ENCODE data around the gene TRAF2.
"Not testable (repeated sequence)": the region's sequence is repeated elsewhere in the genome, so short reads cannot be mapped to it uniquely, and the experiment has no call there.

TRAF2 gene

DNA sequence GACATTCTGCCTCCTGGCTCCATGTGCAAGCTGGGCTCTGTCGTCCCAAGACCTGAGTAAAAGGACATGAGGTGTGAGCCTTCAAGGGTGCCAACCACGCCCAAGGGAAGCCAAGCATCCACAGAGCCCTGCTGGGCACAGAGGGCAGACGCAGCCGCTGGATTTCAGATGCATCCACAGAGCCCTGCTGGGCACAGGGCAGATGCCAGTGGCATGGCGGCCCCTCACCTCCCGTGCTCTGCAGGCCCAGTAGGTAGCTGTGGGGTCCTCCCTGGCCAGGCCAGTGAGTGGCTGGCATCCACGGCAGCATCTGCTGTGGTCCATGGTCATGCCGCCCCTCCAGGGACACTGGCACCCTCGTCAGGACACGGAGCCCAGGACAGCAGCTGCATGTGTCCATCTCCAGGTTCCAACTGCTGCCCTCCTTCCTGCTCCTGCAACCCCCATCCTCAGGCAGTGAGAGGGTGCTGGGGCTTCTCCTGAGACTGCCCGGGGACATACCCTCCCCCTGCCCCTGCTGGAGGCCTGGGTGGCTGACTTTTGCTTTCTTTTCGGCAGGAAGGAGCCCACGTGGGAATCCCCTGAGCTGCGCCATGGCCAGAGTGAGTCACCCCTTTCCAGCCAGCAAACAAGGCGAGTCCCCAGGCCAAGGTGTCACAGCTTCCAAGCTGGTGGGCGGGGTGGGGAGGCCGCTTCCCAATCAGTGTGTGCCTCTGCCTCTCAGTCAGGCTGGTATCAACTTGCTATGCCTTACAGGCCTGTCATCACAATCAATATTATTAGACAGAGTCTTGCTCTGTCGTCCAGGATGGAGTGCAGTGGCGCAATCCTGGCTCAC is 4.0 kb upstream of the TRAF2 start:
- DNase-seq (ENCODE audit: low read depth): no peak

DNA sequence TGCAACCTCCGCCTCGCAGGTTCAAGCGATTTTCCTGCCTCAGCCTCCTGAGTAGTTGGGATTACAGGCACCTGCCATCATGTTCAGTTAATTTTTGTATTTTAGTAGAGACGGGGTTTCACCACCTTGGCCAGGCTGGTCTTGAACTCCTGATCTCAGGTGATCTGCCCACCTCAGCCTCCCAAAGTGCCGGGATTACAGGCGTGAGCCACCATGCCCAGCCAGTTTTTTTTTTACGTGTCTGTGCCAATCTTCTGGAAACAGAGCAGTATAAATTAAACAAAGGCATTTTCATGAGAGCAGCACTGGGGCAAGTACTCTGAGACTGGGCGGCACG is 3.4 kb upstream of the TRAF2 start:
- DNase-seq (ENCODE audit: low read depth): not testable (repeated sequence)

DNA sequence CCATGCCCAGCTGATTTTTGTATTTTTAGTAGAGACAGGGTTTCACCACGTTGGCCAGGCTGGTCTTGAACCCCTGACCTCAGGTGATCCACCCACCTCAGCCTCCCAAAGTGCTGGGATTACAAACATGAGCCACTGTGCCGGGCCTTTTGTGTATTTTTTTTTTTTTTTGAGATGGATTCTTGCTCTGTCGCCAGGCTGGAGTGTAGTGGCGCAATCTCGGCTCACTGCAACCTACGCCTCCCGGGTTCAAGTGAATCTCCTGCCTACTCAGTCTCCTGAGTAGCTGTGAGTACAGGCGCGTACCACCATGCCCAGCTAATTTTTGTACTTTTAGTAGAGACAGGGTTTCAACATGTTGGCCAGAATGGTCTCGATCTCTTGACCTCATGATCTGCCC is 2.6 kb upstream of the TRAF2 start:
- DNase-seq (ENCODE audit: low read depth): not testable (repeated sequence)

DNA sequence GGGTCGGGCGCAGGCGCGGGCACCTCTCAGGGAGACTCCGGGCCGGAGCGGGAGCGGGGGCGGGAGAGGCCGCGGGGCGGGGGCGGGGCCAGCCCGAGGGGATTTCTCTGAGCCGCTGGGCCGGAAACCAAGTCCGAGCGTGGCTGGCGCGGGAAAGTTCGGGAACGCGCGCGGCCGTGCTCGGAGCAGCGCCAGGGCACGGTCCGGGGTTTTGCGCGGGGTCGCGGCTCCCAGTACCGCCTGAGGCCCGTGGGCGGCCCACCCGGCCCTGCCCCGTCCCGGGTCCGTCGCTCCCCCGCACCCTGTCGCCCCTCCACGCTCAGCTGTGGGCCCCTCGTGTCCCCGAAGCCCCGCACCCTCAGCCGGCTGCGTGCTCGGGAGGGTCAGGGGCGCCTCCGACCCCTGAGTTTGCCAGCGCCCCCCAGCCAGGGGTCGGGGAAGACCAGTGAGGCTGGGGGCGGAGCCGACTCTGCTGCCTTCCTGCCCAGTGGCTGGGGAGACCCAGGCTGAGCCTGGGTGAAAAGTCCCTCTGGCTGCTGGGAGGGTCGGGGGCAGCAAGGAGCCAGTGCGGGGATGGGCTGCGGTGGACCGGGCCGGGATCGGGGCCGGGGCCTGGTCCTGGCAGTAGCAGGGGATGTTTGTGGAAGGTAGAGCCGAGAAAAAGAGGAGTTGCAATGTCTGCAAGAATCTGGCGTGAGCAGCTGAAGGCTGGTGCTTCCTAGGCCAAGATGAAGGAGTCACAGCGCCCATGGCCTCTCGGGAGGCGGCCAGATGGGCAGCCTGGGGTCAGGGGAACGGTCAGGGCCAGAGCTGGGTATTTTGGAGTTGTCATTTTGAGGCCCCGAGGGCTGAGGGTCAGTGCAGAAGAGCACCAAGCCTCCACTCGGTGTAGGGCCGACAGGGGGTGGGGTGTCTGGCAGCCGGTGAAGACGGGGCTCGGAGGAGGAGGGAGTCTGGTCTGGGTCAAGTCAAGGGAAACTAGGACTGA is 588 bp downstream of the TRAF2 start:
- DNase-seq (ENCODE audit: low read depth): no peak

DNA sequence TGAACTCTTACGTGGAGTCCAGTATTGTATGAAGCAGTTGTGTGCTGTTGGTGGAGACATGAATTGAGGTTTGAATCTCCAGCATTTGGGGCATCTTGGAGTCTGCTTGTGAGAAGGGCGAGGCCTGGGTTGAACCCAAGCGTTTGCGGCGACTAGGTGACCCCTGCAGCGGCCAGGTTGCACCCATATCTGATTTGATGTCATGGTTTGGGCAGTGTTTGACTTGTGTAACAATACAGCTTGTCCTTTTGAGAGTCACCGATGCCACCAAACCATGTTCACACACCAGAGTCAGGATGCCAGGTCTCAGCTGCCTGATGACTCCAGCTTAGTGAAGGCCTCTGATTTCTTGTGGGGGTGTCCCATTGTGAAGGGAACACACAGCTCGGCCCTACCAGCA is 2.1 kb downstream of the TRAF2 start:
- no peak for DNase-seq (ENCODE audit: low read depth)

DNA sequence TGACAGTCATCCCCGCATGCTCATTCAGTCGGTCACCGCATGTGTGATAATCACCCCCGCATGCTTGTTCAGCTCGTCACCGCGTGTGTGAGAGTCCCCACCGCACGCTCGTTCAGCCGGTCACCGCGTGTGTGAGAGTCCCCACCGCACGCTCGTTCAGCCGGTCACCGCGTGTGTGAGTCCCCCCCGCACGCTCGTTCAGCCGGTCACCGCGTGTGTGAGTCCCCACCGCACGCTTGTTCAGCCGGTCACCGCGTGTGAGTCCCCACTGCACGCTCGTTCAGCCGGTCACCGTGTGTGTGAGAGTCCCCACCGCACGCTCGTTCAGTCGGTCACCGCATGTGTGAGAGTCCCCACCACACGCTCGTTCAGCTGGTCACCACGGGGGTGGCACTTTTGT is 3.5 kb downstream of the TRAF2 start:
- no peak for DNase-seq (ENCODE audit: low read depth)

DNA sequence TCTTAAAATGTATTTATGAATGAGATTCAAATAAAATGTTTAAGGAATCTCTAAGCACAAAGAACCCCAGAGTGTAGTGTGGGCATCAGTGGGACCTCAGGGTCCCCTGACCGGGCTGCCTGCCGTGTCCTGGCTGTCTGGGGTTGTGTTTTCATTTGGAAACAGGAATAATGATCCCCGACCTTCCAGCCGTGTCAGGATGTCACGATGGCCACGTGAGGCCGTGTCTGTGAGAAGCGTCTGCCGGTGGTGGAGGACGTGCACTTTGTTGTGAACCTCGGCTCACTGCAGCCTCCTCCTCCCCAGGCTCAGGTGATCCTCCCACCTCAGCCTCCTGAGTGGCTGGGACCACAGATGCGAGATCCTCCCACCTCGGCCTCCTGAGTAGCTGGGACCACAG is 4.3 kb downstream of the TRAF2 start:
- DNase-seq (ENCODE audit: low read depth): no peak

DNA sequence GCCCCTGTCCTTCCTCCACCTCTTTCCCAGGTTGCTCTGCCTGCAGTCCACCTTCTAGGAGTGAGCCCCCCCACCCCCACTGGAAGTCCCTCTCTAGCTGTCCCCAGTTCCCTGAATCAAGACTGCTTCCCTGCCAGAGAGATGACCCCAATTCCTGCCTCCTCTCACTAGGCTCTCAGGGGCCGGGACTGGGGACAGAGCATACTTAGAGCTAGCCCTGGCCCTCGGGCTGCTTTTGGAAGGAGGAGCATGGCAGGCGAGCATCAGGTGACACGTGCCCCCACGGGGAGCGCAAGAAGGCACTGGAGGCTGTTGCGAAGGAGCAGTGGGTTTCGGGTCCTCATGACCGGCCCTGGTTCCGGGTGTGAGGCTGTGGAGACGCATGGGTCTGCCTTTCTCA is 9.7 kb downstream of the TRAF2 start:
- no peak for DNase-seq (ENCODE audit: low read depth)

DNA sequence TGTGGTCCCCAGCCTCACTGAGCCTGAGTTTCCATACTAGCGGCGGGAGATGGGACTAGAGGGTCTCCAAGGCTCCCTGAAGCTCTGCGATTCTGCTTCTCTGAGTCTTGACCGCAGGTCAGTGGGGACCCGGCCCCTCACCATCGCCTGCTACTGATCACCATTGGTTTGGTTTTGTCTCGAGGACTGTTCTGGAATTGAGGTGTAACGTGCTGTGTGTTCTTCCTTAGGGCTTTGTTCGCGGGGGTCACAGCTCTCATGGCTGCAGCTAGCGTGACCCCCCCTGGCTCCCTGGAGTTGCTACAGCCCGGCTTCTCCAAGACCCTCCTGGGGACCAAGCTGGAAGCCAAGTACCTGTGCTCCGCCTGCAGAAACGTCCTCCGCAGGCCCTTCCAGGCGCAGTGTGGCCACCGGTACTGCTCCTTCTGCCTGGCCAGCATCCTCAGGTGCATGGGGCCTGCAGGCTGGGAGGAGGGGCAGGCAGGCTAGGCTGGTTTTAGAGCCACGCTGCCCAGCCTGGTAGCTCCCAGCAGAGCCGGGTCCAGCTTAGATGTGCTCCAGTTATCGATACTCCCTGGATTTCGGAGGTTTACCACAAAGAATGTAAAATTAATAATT is 12.3 kb downstream of the TRAF2 start:
- no peak for DNase-seq (ENCODE audit: low read depth)

DNA sequence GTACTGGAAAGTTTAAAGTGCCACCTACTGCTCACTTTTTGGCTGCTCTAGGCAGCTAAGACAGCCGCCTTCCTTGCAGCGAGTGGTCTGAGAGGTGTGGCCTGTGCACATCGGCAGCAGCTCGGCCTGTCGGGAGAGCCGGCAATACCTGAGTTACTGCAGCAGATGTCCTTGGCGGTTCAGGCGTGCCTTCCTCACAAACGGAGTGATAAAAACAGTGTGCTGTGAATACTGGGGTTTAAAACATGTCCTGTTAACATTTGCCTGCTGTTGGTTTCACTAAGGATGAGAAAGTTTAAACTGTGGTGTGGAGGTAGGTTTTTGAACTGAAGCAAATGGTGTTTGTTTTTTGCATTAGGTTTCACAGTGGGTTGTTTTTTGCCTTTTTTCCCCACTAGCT is 12.9 kb downstream of the TRAF2 start:
- DNase-seq (ENCODE audit: low read depth): no peak

DNA sequence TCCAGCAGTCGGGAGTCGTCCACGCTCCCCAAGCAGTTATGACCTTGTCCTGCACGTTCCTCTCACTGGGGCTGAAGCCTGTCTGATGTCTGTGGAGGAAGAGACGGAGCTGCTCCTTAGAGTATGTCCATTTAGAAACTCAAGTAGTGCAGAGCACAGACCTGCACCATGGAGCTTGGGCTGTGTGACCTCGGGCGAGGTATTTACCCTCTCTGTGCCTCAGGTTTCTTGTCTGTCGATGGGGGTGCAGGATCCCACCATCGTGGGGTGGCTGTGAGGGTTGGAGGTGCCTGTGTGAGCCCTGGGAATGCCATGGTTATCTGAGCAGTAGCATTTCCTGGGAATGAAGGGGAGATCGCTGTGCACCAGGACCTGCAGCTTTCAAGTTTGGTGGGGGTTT is 14.2 kb downstream of the TRAF2 start:
- DNase-seq (ENCODE audit: low read depth): no peak

DNA sequence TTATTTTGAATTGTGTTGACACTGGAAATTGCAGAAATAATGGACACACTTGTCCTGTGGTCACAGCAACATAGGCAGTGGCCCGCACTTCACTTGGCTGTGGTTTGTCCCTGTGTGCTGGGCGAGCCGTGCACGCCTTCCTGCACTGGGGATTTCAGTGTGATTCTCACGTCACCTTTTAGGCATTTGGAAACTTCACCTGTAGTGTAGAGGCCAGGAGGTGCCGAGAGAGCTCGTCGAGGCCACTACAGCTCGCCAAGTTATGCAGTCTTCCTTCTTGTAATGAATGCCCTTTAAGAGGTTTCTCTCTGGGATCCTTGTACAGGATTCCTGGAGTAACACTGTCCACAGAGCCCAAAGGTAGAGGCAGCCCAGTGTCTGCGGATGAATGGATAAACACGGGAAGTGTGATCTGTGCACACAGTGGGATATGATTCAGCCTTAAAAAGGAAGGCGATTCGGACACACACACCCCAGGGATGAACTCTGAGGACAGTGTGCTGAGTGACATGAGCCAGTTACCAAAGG is 14.7 kb downstream of the TRAF2 start:
- no peak for DNase-seq (ENCODE audit: low read depth)

DNA sequence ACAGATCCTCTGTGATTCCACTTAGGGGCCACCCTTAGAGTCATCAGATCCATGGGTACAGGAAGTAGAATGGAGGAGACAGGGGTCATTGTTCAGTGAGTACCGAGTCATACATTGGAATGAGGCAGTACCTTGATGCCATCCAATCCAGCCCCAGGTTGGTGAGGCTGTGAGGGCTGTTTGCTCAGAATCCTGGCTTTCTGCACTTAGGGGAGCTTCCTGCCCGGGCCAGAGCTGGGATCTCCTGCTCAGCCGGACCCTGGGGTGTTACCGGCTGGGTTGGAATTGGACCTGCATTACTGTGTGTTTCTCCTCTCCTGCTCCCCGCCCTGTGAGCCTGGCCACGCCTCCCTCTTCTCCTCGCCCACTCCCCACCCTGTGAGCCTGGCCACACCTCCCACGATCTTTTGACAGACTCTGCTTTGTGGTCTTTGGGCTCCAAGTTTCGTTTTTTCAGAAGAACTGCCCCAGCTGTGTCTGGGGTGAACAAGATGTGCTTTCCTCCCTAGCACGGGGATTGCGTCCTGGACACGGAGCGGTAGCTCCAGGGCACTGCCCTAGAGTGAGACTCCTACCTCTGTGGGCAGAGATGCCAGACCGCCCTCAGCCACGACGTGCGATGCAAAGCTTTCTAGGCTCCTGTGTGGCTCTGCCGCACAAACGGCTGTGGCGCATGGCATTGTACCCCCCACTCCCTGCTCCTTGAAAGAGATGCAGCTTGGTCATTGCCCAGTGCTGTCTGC is 15.4 kb downstream of the TRAF2 start:
- DNase-seq (ENCODE audit: low read depth): no peak

DNA sequence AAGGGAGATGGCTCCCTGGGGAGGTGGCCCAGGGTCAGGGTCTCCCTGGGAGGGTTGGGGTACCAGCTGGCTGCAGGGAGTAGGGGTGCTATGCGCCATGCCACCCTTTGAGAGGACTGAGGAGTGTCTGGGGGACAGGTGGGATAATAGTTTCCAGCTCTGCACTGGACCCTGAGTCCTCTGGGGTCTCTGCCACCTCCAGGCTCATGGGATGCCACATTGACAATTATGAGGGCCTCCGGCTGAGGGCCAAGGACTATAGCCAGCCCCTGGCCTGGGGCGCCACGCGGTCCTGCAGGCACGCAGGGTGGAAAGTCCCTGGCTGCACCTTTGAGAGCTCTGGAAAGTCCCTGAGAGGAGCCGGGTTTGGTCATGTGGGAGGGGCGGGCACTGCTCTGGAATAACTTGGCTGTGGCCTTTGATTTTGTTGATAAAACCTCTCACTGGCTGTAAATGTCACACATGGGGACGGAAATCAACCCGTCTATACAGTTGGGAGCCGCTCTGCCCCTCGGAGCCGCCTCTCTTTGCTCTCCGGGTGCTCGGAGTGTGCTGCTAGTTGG is 16.0 kb downstream of the TRAF2 start:
- DNase-seq (ENCODE audit: low read depth): no peak

DNA sequence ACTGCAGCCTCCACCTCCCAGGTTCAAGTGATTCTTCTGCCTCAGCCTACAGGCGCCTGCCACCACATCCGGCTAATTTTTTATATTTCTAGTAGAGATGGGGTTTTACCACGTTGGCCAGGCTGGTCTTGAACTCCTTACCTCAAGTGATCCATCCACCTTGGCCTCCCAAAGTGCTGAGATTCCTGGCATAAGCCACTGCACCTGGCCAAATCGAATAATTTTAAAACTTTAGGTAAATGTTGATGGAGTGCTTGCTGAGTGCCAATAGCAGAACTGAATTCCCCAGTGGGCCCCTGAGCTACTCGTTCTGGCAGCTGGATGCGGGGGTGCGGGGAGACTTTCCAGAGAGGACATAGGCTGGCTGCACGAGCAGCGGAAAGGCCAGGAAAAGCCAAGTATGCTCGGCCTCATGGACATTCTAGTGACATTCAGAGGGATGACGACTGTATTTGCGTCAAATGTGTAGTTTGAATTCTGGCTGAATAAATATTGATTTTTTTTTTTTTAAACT is 16.8 kb downstream of the TRAF2 start:
- DNase-seq (ENCODE audit: low read depth): no peak

DNA sequence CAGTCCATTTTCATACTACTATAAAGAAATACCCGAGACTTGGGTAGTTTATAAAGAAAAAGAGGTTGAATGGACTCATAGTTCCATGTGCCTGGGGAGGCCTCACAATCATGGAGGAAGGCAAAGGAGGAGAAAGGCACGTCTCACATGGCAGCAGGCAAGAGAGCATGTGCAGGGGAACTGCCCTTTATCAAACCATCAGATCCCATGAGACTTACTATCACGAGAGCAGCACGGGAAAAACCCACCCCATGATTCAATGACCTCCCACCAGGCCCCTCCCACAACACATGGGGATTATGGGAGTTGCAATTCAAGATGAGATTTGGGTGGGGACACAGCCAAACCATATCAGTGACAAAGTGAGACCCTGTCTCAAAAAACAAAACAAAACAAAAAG is 19.9 kb downstream of the TRAF2 start:
- DNase-seq (ENCODE audit: low read depth): no peak

DNA sequence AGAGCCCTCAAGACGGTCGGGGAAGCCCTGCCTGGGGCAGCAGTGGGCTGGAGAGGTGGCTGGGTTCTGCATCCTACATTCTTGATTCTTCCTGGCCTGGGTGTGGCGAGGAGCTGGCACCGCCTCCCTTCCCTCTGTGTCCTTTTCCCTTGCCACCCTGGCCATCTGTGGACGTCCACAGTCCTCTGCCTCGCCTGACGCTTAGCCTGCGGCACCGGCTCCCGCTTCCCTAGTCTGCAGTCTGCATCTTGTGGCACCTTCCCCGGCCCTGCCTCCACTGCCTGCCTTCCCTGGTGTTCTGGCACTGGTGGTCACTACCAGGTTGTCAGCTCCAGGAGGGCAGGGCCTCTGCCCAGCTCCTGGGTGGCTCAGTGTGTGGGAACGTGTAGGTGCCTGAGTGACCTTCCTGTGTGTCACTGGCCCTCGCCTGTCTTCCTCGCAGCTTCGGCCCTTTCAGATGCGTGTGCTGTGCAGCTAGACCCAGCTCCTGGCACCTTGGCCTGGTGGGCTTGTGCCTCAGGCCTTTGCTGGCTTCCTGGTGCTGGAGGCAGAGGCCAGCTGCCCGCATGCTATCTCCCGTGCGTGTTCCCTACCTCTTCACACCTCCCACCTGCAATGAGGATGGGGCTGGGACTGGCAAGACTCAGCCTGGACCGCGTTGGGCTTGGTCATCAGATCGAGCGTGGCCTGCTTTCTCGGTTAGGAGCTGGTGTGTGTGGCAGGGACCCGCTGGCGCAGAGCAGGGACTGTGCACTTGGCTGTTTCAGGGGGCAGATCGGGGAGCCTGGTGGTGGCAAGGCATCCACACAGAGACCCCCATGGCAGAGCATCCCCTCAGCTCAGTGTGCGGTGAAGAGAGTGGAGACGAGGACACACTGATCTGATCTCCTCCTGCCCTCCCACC is 20.9 kb downstream of the TRAF2 start:
- no peak for DNase-seq (ENCODE audit: low read depth)

DNA sequence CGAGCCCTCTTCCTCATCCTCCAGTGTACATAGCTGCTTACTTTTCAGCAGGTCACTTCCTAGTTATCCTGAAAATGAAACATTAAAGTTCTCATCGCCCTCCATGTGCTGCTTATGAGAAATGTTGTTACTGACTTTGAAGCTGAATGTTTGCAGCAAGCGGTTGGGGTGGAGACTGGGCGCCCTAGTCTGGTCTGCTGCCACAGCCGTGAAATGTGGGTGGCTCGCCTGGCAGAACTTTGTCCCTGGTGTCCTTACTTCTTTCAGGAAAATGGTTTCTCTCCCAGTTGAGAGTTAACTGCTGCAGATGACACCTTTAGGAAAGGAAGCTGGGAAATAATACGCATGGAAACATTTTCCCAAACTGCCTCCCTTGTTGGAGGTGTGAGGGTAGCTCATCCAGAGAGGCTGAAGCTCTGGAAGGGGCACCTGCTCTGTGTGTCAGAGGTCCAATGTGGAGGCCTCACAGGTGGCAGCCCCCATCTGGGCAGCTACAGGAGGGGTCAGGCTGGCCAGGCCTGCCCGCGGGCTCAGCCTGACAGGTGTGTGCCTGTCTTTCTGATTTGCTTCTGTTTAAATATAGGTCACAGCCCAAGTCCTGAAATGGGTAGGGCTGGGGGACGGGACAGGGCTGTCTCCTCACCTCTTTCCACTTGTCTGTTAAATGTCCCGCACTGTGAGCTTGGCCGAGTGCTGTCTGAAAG is 24.0 kb downstream of the TRAF2 start:
- no peak for DNase-seq (ENCODE audit: low read depth)

DNA sequence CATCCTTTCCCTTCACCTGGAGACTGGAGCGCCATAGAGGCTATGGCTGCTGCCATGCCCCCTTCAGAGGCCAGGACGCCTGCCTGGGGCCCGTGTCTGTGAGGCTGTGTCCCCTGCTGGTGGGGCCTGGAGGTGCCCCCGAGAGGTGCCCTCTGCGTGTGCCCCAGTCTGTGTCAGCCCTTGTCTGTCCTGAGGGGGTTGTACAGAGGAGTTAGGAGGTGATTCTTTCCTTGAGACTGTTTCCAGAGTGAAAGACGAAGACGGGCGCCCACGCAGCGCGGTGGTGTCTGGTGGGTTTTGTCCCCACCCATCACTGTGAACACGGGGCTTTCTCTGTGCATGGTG is 24.6 kb downstream of the TRAF2 start:
- no peak for DNase-seq (ENCODE audit: low read depth)

Data from GM04503 (cell line).